MG63 (cell line): ENCODE data around the gene ASCC3. TPM values are rescaled to one million over a fixed set of nuclear protein-coding genes. Genes with fewer than 3 reads are reported as not detected.
A peak's percentile ranks its signal among the peaks of the same experiment; 100 is the strongest.

ENCODE experiments used
- DNase-seq: peaks from one replicate; pipeline ENCODE4 v3.0.0-alpha.2; 2020
- H3K27me3 ChIP-seq: fragments of 250-450 bp; sonication (Bioruptor Pico); 2 replicates; pipeline ENCODE4 v1.5.1; 2020; ENCODE audit warnings: mild to moderate bottlenecking, moderate library complexity
- H3K36me3 ChIP-seq: fragments of 250-450 bp; sonication (Bioruptor Pico); 2 replicates; pipeline ENCODE4 v1.5.1; 2020; ENCODE audit warnings: mild to moderate bottlenecking, moderate library complexity
- H3K4me3 ChIP-seq: fragments of 250-450 bp; sonication (Bioruptor Pico); 2 replicates; pipeline ENCODE4 v1.5.1; 2020; ENCODE audit warnings: mild to moderate bottlenecking, moderate library complexity
- H3K9me3 ChIP-seq: fragments of 250-450 bp; sonication (Bioruptor Pico); 2 replicates; pipeline ENCODE4 v1.5.1; 2020; ENCODE audit warnings: mild to moderate bottlenecking, moderate library complexity
- total RNA-seq: library from RNA; depleted of rRNA; stranded (reverse); fragments of >200 nt; shearing (Covaris generic); gene quantifications from 2 replicates; pipeline ENCODE4 v1.2.3, GENCODE V29; 2014; ENCODE audit warnings: low replicate concordance

Gene ASCC3
- total RNA-seq, 1 experiment from 2014 or later = 19.0 TPM

DNA sequence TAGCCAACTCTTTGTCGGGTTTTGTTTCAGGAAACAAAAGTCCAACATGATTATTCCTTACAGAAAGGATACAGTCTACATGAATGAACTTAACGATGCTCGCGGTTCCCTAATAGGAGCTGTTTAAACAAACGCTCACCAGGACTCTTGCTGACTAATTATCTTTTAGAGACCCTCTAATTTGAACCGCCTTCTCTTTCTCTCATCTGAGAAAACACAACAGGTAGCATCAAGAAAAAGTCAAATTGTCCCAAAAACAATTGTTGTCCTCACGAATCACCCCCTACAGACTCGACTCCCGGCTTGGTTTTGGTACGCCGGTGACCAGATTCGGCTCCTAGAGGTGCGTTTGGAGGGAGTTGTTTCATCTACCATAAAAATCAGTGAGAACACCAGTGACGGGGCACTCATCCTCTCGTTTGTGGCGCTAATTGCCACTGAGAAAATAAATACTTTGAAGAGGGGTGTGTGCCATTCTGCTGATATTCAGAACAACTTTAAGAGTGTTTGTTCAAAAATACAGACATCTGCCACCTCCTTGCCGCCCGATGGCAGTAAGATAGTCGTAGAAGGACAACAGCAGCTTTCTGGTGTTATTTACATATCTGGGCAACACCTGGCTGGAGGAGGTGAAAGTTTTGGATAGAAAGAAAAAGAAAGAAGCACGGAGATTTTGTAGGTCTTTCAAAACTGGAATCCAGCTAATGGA, 415.3 kb downstream of the ASCC3 start:
- DNase-seq = no peak
- Histone ChIP-seq H3K36me3 (no peaks in the 10 kb centered on the region), H3K4me3 (peak overlapping the region; percentile 73), H3K9me3 (no peaks in the 10 kb centered on the region), H3K27me3 (no peaks in the 10 kb centered on the region)

DNA sequence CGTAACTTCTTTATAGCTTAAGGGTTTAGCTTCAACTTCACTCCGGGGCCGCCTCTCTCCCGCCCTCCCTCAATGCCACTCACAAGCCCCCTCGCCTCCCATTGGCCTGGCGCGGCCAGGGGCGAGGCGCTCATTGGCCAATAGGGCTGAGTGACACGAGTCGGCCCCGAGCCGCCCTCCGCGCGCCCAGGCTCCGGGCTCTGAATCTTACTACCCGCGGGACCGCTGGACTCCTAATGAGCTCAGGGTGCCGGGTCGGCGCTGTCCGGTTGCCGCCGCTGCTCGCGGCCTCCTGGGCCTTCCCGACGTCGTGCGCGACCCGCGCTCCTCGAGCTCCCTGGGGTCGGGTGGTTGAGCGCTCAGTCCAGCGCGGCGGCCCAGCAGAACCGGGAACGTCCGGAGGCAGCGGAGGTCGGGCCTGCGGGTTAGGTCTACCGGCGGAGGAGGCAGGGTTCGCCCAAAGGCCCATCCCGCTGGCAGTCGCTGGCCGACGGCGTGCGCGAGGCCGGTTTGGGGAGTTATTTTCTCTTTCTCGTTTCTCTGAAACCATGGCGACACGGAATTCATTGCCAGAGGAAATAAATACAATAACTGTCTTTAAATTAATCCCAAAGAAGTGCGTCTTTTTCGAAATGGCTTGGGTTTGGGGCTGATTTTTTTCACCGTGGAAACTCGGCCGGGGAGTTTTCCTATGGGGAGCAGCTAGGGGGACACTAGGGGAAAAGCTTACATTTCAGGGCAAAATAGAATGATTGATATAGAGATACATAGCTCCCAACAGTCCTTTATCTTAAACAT, 416.0 kb downstream of the ASCC3 start, which contains the start of gene SIM1:
TSS of gene SIM1 (minus strand) at position 19 of the 798 bp plus-strand sequence. CDS start 1,453 bp downstream, outside the sequence.
- DNase-seq = peak; percentile 97
- Histone ChIP-seq H3K4me3 (peak within 1 kb of the TSS; percentile 73), H3K36me3 (peaks cover 4% of the 10 kb centered on the region; the same call in 1 of the 2 replicates), H3K9me3 (no peaks in the 10 kb centered on the region), H3K27me3 (no peaks in the 10 kb centered on the region)

DNA sequence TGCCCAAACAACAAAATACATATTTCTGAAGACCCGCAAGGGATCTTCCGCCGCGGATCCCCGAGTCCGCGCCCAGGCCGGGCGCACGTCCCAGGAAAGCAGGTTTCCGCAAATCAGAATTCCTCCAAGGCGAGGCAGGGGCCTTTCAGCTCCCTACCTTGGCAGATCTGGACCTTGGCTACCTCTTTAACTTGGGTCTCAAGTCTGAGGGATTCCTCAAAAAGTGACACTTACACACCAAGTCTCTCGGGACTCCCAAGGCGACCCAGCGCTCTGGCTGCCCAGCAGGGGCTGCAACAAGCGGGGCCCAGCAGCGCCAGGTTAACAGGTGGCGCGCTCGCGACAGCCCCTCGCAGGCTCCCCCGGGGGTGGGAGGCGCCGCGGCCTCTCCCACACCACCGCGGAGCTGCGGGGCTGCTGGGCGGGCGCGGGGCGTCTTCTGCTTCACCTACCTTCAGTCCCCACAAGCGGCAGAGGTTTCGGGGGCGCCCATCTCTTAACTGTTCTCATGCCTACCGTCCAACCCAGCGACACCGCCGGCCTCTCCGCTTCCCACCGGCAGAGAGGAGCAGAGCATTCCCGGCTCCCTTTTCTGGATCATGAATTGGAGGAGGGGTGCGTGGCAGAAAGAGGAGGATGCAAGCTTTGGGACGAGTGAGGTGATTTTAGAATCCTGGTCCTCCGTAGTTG, 416.8 kb downstream of the ASCC3 start:
- Histone ChIP-seq H3K27me3 (no peaks in the 10 kb centered on the region), H3K4me3 (peak overlapping the region; percentile 73)
- peak; percentile 49 for DNase-seq

DNA sequence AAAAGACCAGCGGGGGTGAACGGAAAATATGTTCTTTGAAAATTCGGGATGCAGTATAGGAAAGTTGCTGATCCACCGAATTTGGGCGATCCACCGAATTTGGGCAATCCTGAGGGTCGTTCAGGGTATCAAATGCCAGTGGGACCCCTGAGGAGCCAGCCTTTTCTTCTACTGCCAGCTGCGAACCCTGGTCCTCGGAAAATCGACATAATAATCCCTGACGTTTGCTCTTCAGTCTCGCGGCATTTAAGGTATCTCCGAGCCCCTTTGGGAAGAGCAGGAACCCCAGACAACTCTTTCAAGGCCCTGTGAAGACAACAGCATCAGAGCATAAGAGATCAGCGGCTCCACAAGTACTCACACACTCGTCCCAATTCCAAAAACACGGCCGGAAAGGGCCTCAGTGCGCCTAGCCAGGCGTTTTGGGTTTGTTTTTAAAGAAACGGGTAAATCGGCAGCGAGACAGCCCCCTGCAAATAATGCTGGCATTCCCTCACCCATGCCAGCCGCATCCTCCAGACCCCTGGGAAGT, 417.4 kb downstream of the ASCC3 start:
- H3K4me3 ChIP-seq = peak overlapping the region; percentile 73
- peaks cover 9% of the 10 kb centered on the region for H3K36me3 ChIP-seq
- H3K27me3 ChIP-seq = no peaks in the 10 kb centered on the region
- DNase-seq = peak; percentile 24
- H3K9me3 ChIP-seq = 0 out of 2 replicates have a peak, but pooled peaks cover under 1% of the 10 kb centered on the region

More for the DNA sequence above, 416.8 kb downstream of the ASCC3 start:
- no peaks in the 10 kb centered on the region for H3K9me3 ChIP-seq
- peaks cover 4% of the 10 kb centered on the region; the same call in 1 of the 2 replicates for H3K36me3 ChIP-seq

DNA sequence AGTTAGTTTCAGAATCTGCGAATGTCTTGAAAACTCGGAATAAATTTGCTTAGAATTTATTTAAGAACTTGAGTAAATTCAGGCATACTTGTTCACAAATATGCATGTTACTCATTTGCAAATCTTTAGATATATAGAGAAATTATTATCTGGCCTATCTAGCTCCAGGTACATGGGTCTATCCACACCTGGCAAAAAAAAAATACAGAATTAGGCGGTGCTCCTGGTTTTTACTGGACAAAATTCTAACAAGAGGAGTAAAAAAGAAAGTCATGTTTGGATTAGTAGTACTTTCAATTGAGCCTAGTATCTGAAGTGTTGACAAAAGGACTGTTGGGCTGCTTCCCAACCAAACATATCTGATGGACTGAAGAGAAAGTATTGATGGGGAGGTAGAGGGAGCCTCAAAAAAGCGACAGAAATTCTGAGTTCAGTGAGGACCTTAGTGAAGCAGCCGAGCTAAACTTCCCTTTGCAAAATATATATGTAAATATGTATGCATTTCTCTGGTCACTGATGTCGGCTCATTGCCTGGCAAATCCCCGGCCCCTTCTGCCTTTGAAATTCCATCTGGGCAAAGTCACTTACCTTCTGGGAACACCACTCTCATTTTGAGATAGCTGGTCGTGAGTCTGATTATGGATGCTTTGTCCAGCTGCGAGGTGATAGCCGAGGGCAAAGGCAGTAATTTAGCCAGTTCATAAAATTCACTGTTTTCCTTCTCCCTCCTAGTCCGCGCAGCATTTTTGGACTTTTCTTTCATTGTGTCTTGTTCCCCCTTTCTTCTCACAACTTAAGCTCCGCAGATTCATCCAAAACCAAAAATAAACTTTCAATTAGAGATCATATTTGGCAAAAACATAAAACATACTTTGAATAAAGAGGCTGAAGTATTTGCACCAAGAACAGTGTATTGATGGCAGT, 418.2 kb downstream of the ASCC3 start:
- peak; percentile 19 for DNase-seq
- H3K9me3 ChIP-seq = 0 out of 2 replicates have a peak, but pooled peaks cover 4% of the 10 kb centered on the region
- peak overlapping the region; percentile 73 for H3K4me3 ChIP-seq
- H3K27me3 ChIP-seq = no peaks in the 10 kb centered on the region
- peaks cover 16% of the 10 kb centered on the region for H3K36me3 ChIP-seq

DNA sequence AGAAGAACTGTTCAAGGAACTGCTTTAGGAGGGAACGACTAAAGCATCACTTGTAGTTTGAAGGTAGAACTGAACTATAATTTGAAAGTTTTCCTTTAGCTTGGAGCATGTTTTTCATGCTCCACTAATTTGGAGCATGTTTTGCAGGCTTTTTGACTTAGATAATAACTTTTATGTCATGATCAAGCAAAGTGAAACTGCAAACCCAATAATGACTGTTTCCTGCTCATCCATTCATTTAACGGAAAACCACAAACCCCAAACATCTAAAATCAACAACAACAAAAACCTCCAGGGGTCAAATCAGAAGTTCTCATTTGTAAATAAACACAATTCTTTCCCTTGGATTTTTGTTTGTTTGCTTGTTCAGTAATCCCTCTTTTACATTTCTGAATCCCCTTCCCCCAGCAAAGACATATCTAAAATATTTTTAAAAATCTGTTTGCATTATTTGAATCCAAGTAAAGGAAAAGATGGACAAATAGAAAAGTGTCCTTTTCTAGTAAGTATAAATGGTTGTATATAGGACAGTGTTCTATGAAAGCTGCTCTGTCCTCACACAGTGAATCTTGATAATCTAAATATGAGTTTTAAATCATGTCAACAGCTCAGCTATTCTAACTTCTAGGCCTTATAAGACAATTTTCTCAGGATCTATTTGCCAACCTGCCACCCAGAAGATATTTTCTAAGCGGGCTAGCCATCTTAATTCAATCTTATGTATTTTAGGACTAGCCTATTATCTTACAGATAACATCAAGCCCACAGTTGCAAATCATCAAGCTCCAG, 419.0 kb downstream of the ASCC3 start:
- Histone ChIP-seq H3K36me3 (peaks cover 19% of the 10 kb centered on the region), H3K27me3 (no peaks in the 10 kb centered on the region), H3K4me3 (peak overlapping the region; percentile 73), H3K9me3 (0 out of 2 replicates have a peak, but pooled peaks cover 4% of the 10 kb centered on the region)
- DNase-seq = no peak

DNA sequence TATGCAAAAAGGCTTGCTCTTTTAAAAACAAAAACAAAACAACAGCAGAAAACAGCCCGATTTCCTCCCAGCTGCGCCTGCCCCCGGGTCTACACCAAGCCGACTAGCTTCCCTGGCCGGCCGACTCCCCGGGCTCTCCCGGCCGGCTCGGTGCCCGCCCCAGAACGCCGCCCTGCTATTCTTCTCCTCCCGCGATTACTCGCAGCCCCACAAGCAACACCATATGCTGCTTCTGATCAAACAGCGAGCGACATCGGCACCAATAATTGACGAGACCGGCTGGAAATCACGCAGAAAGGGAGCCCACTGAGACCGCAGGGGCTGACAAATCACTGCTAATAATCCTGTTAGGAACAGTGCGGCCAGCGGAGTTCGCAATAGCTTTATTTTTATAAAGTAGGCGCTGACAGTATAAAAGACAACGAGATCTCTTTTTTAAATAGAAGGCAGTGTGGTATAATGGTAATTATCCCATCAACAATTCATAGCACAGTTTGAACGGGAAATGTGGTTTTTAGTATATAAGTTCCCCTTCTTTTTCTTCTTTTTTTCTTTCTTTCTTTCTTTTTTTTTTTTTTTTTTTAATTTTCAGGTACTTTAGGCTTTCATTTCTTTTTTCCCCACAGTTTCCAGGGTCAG, 419.7 kb downstream of the ASCC3 start:
- Histone ChIP-seq H3K27me3 (no peaks in the 10 kb centered on the region), H3K4me3 (peak overlapping the region; percentile 73), H3K36me3 (peaks cover 23% of the 10 kb centered on the region), H3K9me3 (0 out of 2 replicates have a peak, but pooled peaks cover 7% of the 10 kb centered on the region)
- peak; percentile 79 for DNase-seq

DNA sequence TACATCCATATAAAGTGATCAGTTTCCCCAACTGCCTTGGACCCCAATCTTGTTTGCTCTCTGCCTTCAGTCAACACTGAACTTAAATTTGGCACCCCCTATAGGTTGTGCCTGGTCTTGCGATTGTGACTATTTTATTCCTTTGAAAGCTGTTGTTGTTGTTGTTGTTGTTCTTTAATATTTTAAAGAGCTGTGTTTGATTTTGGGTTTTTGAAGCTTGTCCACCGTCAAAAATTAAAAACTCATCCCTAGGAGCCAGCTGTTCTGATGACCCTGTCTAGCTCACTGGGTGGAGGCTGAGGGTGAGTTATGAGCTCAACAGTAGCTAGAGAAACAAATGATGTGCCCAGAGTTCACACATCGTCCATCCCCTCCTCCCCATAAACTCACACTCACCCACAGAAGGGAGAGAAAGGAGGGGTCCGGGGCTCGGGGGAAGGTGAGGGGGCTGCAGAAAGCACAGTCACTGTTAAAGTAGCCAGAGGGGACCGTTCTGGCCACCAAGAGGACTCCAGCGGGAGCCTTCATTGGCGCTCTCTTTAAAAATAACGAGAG, 420.4 kb downstream of the ASCC3 start:
- peak; percentile 31 for DNase-seq
- Histone ChIP-seq H3K4me3 (peak overlapping the region; percentile 73), H3K27me3 (no peaks in the 10 kb centered on the region), H3K36me3 (peaks cover 23% of the 10 kb centered on the region), H3K9me3 (0 out of 2 replicates have a peak, but pooled peaks cover 7% of the 10 kb centered on the region)

DNA sequence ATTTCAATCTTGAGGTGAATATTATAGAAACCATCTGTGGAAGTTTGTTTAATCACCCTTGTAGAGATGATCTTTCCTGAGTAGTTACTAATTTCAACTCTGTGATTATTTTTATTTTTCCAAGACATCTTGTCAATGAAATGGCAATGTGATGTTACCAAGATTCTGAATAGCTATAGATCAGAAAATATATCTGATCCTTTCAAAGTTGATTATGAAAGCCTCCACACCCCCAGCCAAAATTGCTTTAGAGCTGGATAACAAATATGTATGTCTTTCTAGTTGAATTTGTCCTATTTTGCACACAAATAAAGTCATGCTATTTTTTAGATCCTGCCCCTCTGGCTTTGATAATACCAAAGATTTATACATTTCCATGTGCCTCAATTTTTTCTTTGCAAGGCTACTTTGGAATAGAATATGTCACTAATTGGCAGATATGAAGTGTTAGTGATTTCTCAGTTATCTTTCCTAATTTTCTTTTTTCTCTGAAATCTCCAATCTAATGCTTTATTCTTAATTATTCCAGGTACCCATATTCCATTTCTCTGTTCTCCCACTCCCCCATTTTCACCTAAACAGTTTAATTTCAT, 421.4 kb downstream of the ASCC3 start:
- peaks cover 23% of the 10 kb centered on the region for H3K36me3 ChIP-seq
- H3K4me3 ChIP-seq = no peak overlapping the region

DNA sequence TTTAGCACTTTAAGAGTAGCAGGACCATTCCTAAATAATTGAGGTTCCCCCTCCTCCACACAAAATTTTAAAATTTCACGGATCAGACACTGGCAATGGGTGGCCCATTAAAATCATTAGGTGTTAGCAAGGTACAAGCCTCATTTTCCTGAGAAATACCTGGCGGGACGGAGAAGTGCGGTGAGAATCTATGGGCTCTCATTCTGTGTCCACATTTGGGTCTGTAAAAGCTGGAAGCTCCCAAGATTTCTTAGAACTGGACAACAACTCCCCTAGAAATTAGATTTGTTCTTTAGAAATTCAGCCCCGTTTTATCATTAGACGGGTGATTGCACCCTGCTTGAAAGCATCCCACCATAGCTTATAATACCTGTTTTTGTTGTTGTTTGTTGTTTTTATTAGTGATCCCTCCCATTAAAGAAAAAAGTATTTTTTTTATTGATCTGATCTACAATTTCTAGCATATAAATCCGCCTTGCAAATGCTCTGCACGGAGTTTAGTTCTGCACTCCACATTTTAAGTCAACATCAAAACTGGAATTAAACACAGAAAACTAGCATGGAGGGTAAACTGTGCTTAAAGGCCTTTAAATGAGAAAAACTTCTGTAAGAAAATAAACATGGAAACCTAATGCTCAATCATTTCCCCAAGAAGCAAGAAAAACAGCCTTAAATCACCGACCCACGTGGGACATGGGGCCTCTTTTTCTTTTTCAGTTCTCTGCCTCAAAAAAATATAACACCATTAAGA, 422.1 kb downstream of the ASCC3 start:
- no peak for DNase-seq
- no peaks in the 10 kb centered on the region for H3K27me3 ChIP-seq

More for the DNA sequence above, 421.4 kb downstream of the ASCC3 start:
- DNase-seq = no peak
- Histone ChIP-seq H3K9me3 (0 out of 2 replicates have a peak, but pooled peaks cover 7% of the 10 kb centered on the region), H3K27me3 (no peaks in the 10 kb centered on the region)

More for the DNA sequence above, 422.1 kb downstream of the ASCC3 start:
- Histone ChIP-seq H3K4me3 (no peak overlapping the region), H3K9me3 (0 out of 2 replicates have a peak, but pooled peaks cover 7% of the 10 kb centered on the region), H3K36me3 (peaks cover 24% of the 10 kb centered on the region)
